Measurements from ENCODE around the gene CTSK.

The CTSK gene

DNA sequence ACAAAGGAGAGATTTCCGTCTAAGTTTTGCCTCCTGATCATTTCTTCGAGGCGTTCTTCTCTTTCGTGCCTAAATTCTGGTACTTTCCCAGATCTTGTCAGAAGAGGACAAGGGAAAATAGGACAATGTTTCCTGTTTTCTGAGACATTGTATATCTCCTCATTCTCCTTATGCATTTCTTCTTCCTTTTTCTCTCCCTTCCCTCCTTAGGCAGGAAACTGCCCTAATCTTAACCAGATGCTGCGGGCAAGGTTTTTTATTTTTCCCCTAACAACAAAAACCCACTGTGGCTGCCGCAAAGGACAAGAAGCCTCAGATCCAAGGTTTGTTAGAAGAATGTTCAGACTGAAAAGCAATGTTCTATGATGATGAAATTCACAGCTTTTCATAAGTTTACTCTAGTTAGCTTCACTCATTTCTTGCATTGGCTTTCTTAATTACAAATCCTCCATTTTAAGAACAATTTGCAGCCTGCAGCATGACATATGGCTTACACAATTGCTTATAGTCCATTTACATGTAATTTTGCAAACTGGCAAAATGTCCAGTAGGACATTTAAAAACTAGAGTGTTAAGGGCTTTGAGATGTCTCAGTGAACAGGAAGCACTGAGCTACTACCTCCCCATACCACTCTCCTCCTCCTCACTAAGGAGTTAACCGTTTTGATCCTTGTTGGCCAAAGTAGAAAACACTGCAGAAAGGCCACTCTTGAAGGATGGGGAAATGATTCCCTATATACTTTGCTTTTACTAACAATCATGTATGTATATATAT is 624 bp downstream of the CTSK start:
- TF ChIP-seq SIN3A (IDR thresholded peaks at IDR 0.05; ENCODE audit: borderline replicate concordance, insufficient read depth, low read length) (no peak), POLR2AphosphoS5 (IDR thresholded peaks at IDR 0.05; ENCODE audit: low read depth, low read length) (no peak), FOXP2 (optimal IDR thresholded peaks at IDR 0.05; ENCODE audit: borderline replicate concordance, extremely low read depth, extremely low read length, insufficient read depth) (no peak), TAF1 (IDR thresholded peaks at IDR 0.05; ENCODE audit: borderline replicate concordance, insufficient read depth, low read length) (no peak)
- TF ChIP-seq, protein P1, sequence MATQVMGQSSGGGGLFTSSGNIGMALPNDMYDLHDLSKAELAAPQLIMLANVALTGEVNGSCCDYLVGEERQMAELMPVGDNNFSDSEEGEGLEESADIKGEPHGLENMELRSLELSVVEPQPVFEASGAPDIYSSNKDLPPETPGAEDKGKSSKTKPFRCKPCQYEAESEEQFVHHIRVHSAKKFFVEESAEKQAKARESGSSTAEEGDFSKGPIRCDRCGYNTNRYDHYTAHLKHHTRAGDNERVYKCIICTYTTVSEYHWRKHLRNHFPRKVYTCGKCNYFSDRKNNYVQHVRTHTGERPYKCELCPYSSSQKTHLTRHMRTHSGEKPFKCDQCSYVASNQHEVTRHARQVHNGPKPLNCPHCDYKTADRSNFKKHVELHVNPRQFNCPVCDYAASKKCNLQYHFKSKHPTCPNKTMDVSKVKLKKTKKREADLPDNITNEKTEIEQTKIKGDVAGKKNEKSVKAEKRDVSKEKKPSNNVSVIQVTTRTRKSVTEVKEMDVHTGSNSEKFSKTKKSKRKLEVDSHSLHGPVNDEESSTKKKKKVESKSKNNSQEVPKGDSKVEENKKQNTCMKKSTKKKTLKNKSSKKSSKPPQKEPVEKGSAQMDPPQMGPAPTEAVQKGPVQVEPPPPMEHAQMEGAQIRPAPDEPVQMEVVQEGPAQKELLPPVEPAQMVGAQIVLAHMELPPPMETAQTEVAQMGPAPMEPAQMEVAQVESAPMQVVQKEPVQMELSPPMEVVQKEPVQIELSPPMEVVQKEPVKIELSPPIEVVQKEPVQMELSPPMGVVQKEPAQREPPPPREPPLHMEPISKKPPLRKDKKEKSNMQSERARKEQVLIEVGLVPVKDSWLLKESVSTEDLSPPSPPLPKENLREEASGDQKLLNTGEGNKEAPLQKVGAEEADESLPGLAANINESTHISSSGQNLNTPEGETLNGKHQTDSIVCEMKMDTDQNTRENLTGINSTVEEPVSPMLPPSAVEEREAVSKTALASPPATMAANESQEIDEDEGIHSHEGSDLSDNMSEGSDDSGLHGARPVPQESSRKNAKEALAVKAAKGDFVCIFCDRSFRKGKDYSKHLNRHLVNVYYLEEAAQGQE (IDR thresholded peaks at IDR 0.05; ENCODE audit: insufficient read depth in 1 of 2, low read depth in 2 of 2, low read length in 2 of 2) = no peak

DNA sequence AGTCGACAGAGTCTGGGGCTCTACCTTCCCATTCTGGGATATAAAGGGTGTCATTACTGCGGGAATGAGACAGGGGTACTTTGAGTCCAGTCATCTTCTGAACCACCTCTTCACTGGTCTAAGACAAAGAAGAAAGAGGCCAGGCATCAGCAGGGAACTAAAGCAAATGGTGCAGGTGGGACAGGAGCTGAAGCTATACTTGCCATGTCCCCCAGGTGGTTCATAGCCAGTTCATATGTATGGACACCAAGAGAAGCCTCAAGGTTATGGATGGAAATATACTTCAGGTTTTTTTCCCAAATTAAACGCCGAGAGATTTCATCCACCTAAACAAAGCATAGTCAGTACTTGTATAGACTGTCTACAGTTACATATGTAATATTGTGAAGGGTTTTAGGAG is 2.2 kb downstream of the CTSK start:
- TF ChIP-seq TAF1 (IDR thresholded peaks at IDR 0.05; ENCODE audit: borderline replicate concordance, insufficient read depth, low read length) (no peak), FOXP2 (optimal IDR thresholded peaks at IDR 0.05; ENCODE audit: borderline replicate concordance, extremely low read depth, extremely low read length, insufficient read depth) (no peak), SIN3A (IDR thresholded peaks at IDR 0.05; ENCODE audit: borderline replicate concordance, insufficient read depth, low read length) (no peak), POLR2AphosphoS5 (IDR thresholded peaks at IDR 0.05; ENCODE audit: low read depth, low read length) (no peak)
- TF ChIP-seq, protein P1 (IDR thresholded peaks at IDR 0.05; ENCODE audit: insufficient read depth in 1 of 2, low read depth in 2 of 2, low read length in 2 of 2) = no peak

DNA sequence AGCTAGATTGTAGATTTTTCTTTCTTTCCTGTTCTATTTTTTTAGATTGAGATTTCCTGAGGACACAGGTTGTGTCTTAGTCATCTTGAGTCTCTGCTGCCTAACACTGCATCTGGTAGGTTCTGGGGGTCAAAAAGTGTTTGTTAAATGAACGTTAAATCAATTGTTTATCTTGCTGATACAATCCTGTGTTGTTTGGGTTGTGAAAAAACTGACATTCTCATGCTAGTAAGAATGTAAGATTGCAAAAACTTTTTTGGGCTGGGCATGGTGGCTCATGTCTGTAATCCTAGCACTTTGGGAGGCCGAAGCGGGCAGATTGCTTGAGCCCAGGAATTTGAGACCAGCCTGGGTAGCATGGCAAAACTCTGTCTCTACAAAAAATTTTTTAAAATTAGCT is 3.4 kb downstream of the CTSK start:
- no peak for TF ChIP-seq POLR2AphosphoS5 (IDR thresholded peaks at IDR 0.05; ENCODE audit: low read depth, low read length)
- no peak for TF ChIP-seq TAF1 (IDR thresholded peaks at IDR 0.05; ENCODE audit: borderline replicate concordance, insufficient read depth, low read length)
- TF ChIP-seq, protein P1 (IDR thresholded peaks at IDR 0.05; ENCODE audit: insufficient read depth in 1 of 2, low read depth in 2 of 2, low read length in 2 of 2) = no peak
- no peak for TF ChIP-seq FOXP2 (optimal IDR thresholded peaks at IDR 0.05; ENCODE audit: borderline replicate concordance, extremely low read depth, extremely low read length, insufficient read depth)
- no peak for TF ChIP-seq SIN3A (IDR thresholded peaks at IDR 0.05; ENCODE audit: borderline replicate concordance, insufficient read depth, low read length)

DNA sequence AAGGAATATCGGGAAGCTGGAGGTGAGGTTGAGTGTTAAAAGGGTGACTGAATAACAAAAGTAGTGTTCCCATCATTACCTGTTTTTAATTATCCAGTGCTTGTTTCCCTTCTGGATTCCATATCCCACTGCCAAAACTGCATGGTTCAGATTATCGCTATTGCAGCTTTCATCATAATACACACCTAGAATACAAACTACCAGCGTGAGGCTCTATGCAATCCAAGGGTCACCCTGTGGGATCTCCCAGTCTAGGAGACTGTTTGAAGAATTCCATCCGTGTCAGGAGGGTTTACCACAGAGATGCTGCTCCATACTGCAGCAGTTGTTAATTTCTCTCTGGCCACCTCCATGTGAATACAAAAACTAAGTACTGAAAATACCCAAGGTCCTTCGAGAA is 9.0 kb downstream of the CTSK start:
- TF ChIP-seq FOXP2 (optimal IDR thresholded peaks at IDR 0.05; ENCODE audit: borderline replicate concordance, extremely low read depth, extremely low read length, insufficient read depth) (no peak), TAF1 (IDR thresholded peaks at IDR 0.05; ENCODE audit: borderline replicate concordance, insufficient read depth, low read length) (no peak), POLR2AphosphoS5 (IDR thresholded peaks at IDR 0.05; ENCODE audit: low read depth, low read length) (no peak), SIN3A (IDR thresholded peaks at IDR 0.05; ENCODE audit: borderline replicate concordance, insufficient read depth, low read length) (no peak)
- TF ChIP-seq, protein P1 (IDR thresholded peaks at IDR 0.05; ENCODE audit: insufficient read depth in 1 of 2, low read depth in 2 of 2, low read length in 2 of 2) = no peak

Measured in PFSK-1 (cell line).